Endothelial cell of umbilical vein (primary cell): ENCODE measurements around the gene PRSS22. TPM values are rescaled to one million over a fixed set of nuclear protein-coding genes. Genes with fewer than 3 reads are reported as not detected.

Source experiments
- BruUV-seq: library from RNA; stranded (reverse); fragments of 400-500 nt; replicated peaks from 2 replicates; lab custom pipeline; 2021; lab: Mats Ljungman, UMichigan
- CTCF ChIA-PET: fragments of 300-600, 350-600 bp; sonication (Branson Sonifier 250); formaldehyde crosslinking; loops from one replicate; lab custom pipeline; 2021; ENCODE audit warnings: antibody characterized with exemption, inconsistent platforms; lab: Charles Lee
- POLR2A ChIA-PET: fragments of 300-600, 350-600 bp; sonication (Branson Sonifier 250); formaldehyde crosslinking; loops from one replicate; lab custom pipeline; 2021; ENCODE audit warnings: antibody characterized with exemption, inconsistent platforms; lab: Charles Lee
- DNase-seq: peaks from one replicate; pipeline ENCODE4 v3.0.0-alpha.2; 2011; ENCODE audit warnings: low read depth, low spot score
- FAIRE-seq: peaks from 2 replicates; lab custom pipeline; 2011; peaks lifted over from hg19 to GRCh38; lab: Jason Lieb, UNC
- H2AFZ ChIP-seq: 2 replicates; pipeline ENCODE4 v1.6.0; 2012; ENCODE audit warnings: low read depth, low read length, control low read depth, inconsistent platforms
- H3K27ac ChIP-seq: 2 replicates; pipeline ENCODE4 v1.5.1; 2011; ENCODE audit warnings: low read depth, mild to moderate bottlenecking, control low read depth, low read length, moderate library complexity; ENCODE audit not compliant: insufficient read depth
- H3K27me3 ChIP-seq, 2 experiments: 2 replicates each; pipeline versions ENCODE4 v1.6.0 to v1.6.1; 2011; ENCODE audit warnings: low read length in 2 of 2, mixed read lengths in 1 of 2; ENCODE audit not compliant: control insufficient read depth in 2 of 2, insufficient read depth in 2 of 2
- H3K36me3 ChIP-seq, 2 experiments: 2 replicates in 1 of 2; 3 replicates in 1 of 2; pipeline ENCODE4 v1.5.1; 2011; ENCODE audit warnings: low read length in 2 of 2, mild to moderate bottlenecking in 1 of 2, moderate library complexity in 1 of 2; ENCODE audit not compliant: control insufficient read depth in 2 of 2, insufficient read depth in 2 of 2; ENCODE audit errors: extremely low read depth in 1 of 2
- H3K4me1 ChIP-seq: 3 replicates; pipeline ENCODE4 v1.5.1; 2011; ENCODE audit warnings: mild to moderate bottlenecking, low read length; ENCODE audit not compliant: control insufficient read depth, insufficient read depth; ENCODE audit errors: extremely low read depth
- H3K4me2 ChIP-seq: 2 replicates; pipeline ENCODE4 v1.6.1; 2011; ENCODE audit warnings: low read length, control low read depth, mixed read lengths; ENCODE audit not compliant: insufficient read depth
- H3K4me3 ChIP-seq, 3 experiments: fragments of 200-600 bp in 1 of 3; sonication (generic), shearing (Covaris generic) in 1 of 3; replicated peaks in 1 of 3; 2 replicates each; pipeline ENCODE4 v1.5.1; 2011 to 2016; ENCODE audit warnings: control low read depth in 3 of 3, low read length in 3 of 3, mild to moderate bottlenecking in 2 of 3, inconsistent platforms in 1 of 3, low read depth in 1 of 3, moderate library complexity in 1 of 3; ENCODE audit not compliant: insufficient read depth in 1 of 3
- H3K79me2 ChIP-seq: 2 replicates; pipeline ENCODE4 v1.6.0; 2012; ENCODE audit warnings: low read length, inconsistent platforms; ENCODE audit not compliant: control insufficient read depth, insufficient read depth
- H3K9ac ChIP-seq: replicated peaks from 2 replicates; pipeline ENCODE3; 2011; ENCODE audit warnings: low read length, control low read depth; ENCODE audit not compliant: insufficient read depth; ENCODE audit errors: extremely low read depth
- H3K9me1 ChIP-seq: replicated peaks from 3 replicates; pipeline ENCODE4 v1.6.0; 2011; ENCODE audit warnings: mild to moderate bottlenecking, low read length; ENCODE audit not compliant: control insufficient read depth, insufficient read depth; ENCODE audit errors: extremely low read depth
- H3K9me3 ChIP-seq: replicated peaks from 2 replicates; pipeline ENCODE4 v1.5.1; 2012; ENCODE audit warnings: low read length, inconsistent platforms; ENCODE audit not compliant: control insufficient read depth, insufficient read depth
- H4K20me1 ChIP-seq: replicated peaks from 2 replicates; pipeline ENCODE3; 2011; ENCODE audit warnings: mild to moderate bottlenecking, low read length; ENCODE audit not compliant: control insufficient read depth, insufficient read depth; ENCODE audit errors: extremely low read depth
- JUN ChIP-seq: IDR thresholded peaks from 2 replicates; pipeline ENCODE4 v1.6.1; 2011; ENCODE audit warnings: borderline replicate concordance, low read depth; ENCODE audit not compliant: insufficient read length, insufficient read depth
- MYC ChIP-seq: IDR thresholded peaks from one replicate; pipeline ENCODE4 v1.6.1; 2011; ENCODE audit warnings: mild to moderate bottlenecking, low read depth, low read length
- POLR2A ChIP-seq: IDR thresholded peaks from 2 replicates; pipeline ENCODE4 v1.6.1; 2012; ENCODE audit warnings: low read depth, mild to moderate bottlenecking, control low read depth, low read length
- POLR2AphosphoS5 ChIP-seq: IDR thresholded peaks from 2 replicates; pipeline ENCODE4 v1.6.1; 2012; ENCODE audit warnings: low read depth, mild to moderate bottlenecking, control low read depth, low read length, moderate library complexity; ENCODE audit not compliant: insufficient read depth
- dilution Hi-C: fragments of 300-500 bp; cut with MboI; formaldehyde crosslinking; loops from one replicate; pipeline ENCODE4 v1.15.0; 2019; ENCODE audit warnings: low sequenced_read_pairs; ENCODE audit not compliant: extremely low pct_ligation_motif_present
- intact Hi-C: fragments of 100-400 bp; cut with micrococcal nuclease; formaldehyde crosslinking; loops from one replicate; pipeline ENCODE4 v1.10.0; 2022
- polyA plus RNA-seq, 4 experiments: library from polyadenylated mRNA; depleted of rRNA in 3 of 4; stranded (reverse) in 3 of 4; unstranded in 1 of 4; fragments of >200 nt; gene quantifications; 2 replicates each; pipeline versions ENCODE4 v1.2.1 to v1.2.3, GENCODE V29; 2011 to 2012; ENCODE audit warnings: missing spikeins in 1 of 4
- total RNA-seq: library from RNA; stranded (reverse); gene quantifications from 2 replicates; pipeline ENCODE4 v1.2.3, GENCODE V29; 2021
- TF ChIP-seq, protein P1 (sequence below): IDR thresholded peaks from 2 replicates; pipeline ENCODE4 v1.6.1; 2011; ENCODE audit not compliant: insufficient read depth, insufficient read length
- TF ChIP-seq, protein P2 (sequence below), 2 donors: IDR thresholded peaks; 1 replicate in 1 of 2; 2 replicates in 1 of 2; pipeline ENCODE4 v1.5.1; 2011; ENCODE audit warnings: low read length in 2 of 2, mild to moderate bottlenecking in 2 of 2, moderate library complexity in 2 of 2, control low read depth in 1 of 2, inconsistent platforms in 1 of 2, low read depth in 1 of 2; ENCODE audit not compliant: insufficient read depth in 1 of 2; ENCODE audit errors: extremely low read depth in 1 of 2

Gene PRSS22
- total and polyA plus RNA-seq, 2 donors (not counting 3 experiments of a cell fraction or from before 2014, with no cell fraction given): not detected

DNA sequence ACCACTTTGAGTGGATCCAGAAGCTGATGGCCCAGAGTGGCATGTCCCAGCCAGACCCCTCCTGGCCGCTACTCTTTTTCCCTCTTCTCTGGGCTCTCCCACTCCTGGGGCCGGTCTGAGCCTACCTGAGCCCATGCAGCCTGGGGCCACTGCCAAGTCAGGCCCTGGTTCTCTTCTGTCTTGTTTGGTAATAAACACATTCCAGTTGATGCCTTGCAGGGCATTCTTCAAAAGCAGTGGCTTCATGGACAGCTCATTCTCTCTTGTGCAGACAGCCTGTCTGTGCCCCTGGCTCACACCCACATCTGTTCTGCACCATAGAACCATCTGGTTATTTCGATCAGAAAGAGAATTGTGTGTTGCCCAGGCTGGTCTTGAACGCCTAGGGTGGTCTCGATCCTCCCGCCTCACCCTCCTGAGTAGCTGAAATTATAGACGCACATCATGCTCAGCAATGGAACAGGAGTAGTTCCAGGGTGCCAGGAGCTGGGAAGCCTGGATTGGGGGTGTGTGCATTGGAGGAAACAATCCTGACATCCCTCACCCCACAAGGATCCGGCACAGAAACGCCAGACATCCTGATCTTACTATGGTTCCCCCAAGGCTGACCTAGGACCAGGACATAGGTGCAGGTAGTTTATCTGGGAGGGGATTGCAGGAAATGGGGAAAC is 36.3 kb downstream of the PRSS22 start:
- Histone ChIP-seq H4K20me1 (no peaks in the 10 kb centered on the region), H3K79me2 (no peaks in the 10 kb centered on the region), H3K27me3 (no peaks in the 10 kb centered on the region), H3K9ac (no peak overlapping the region), H3K4me3 (no peak overlapping the region), H3K4me2 (no peak overlapping the region), H3K4me1 (no peaks in the 10 kb centered on the region), H3K27ac (no peak overlapping the region), H3K36me3 (no peaks in the 10 kb centered on the region), H3K9me3 (no peaks in the 10 kb centered on the region), H3K9me1 (no peaks in the 10 kb centered on the region), H2AFZ (no peak overlapping the region)
- ChIA-PET POLR2A (no interaction called here), CTCF (interaction anchor here (1.0 to 2.4 kb wide), 2 partner anchors 11 to 17 kb away, joined by 4 to 12 read pairs; no protein-coding TSS in a partner anchor)
- intact Hi-C loops: no loop called here
- DNase-seq (no peak), FAIRE-seq (no peak)
- no peak for TF ChIP-seq JUN
- no peak for TF ChIP-seq POLR2AphosphoS5
- TF ChIP-seq MYC: no peak
- TF ChIP-seq POLR2A: no peak
- TF ChIP-seq, protein P1, sequence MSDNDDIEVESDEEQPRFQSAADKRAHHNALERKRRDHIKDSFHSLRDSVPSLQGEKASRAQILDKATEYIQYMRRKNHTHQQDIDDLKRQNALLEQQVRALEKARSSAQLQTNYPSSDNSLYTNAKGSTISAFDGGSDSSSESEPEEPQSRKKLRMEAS: no peak
- TF ChIP-seq, protein P2, sequence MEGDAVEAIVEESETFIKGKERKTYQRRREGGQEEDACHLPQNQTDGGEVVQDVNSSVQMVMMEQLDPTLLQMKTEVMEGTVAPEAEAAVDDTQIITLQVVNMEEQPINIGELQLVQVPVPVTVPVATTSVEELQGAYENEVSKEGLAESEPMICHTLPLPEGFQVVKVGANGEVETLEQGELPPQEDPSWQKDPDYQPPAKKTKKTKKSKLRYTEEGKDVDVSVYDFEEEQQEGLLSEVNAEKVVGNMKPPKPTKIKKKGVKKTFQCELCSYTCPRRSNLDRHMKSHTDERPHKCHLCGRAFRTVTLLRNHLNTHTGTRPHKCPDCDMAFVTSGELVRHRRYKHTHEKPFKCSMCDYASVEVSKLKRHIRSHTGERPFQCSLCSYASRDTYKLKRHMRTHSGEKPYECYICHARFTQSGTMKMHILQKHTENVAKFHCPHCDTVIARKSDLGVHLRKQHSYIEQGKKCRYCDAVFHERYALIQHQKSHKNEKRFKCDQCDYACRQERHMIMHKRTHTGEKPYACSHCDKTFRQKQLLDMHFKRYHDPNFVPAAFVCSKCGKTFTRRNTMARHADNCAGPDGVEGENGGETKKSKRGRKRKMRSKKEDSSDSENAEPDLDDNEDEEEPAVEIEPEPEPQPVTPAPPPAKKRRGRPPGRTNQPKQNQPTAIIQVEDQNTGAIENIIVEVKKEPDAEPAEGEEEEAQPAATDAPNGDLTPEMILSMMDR (IDR thresholded peaks at IDR 0.05; ENCODE audit: extremely low read depth in 1 of 2, insufficient read depth in 1 of 2, low read depth in 1 of 2, low read length in 2 of 2): no peak
- no TSS peak for BruUV-seq
- dilution Hi-C loops: no loop called here
